ENCODE data around the gene GPNMB. TPM values are rescaled to one million over a fixed set of nuclear protein-coding genes. Genes with fewer than 3 reads are reported as not detected.
"Not testable (repeated sequence)": the region's sequence is repeated elsewhere in the genome, so short reads cannot be mapped to it uniquely, and the experiment has no call there.

The GPNMB gene
- total RNA-seq, 1 experiment from 2014 or later: 14.3 TPM

- in situ Hi-C loops (cut with HindIII; ENCODE audit: low sequenced_read_pairs): no loop called here
- no peak for DNase-seq (ENCODE audit: low spot score)
Observed at GRCh38 chr7:23292623-23293022, 46.0 kb downstream of the GPNMB start.

GRCh38 chr7:23293500-23294073, 47.0 kb downstream of the GPNMB start:
- no peak for DNase-seq (ENCODE audit: low spot score)
- in situ Hi-C loops (cut with HindIII; ENCODE audit: low sequenced_read_pairs): no loop called here

DNA sequence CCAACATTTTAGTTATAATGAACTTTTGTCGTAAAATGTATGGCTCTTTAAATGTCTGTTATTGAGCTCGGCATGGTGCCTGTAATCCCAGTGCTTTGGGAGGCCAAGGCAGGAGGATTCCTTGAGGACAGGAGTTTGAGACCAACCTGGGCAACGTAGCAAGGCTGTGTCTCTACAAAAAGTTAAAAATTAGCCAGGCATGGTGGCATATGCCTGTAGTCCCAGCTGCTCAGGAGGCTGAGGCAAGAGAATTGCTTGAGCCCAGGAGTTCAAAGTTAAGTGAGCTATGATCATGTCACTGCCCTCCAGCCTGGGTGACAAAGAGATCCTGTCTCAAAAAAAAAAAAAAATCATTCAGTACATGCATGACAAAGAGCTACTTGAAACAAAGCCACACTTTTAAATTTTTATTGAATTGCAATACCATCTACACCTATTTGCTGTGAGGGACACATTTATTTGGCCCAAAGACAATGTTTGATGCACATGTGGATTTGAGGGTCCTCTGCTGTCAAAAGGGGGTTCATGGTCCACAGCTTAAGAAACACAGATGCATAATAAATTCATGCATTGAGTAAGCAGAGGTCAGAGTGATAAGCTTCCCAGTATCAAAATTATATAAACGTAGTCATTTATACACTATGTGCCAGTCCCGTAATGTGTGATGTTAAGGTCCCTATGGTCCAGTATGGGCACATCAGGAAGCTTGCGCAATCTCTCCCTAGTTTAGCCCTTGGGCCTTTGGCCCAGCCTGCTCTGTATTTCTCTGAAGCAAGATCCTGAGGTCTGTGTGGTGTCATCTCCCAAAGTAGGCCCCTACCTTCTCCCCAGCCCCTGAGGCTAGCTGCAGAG, 48.2 kb downstream of the GPNMB start:
- DNase-seq (ENCODE audit: low spot score): no peak
- in situ Hi-C loops (cut with HindIII; ENCODE audit: low sequenced_read_pairs): no loop called here

GRCh38 chr7:23295401-23295697, 48.8 kb downstream of the GPNMB start:
- in situ Hi-C loops (cut with HindIII; ENCODE audit: low sequenced_read_pairs): no loop called here
- DNase-seq (ENCODE audit: low spot score): no peak

GRCh38 chr7:23298141-23298881, 51.7 kb downstream of the GPNMB start:
- in situ Hi-C loops (cut with HindIII; ENCODE audit: low sequenced_read_pairs): no loop called here
- DNase-seq (ENCODE audit: low spot score): peak; percentile 18

- in situ Hi-C loops (cut with HindIII; ENCODE audit: low sequenced_read_pairs): no loop called here
- peak; percentile 99 for DNase-seq (ENCODE audit: low spot score)
Observed at GRCh38 chr7:23298885-23299769, 52.6 kb downstream of the GPNMB start, which contains the start of gene MALSU1. MALSU1 (plus strand) TSS chr7:23299339; CDS start chr7:23299353, 14 bp downstream.

GRCh38 chr7:23299770-23300300, 53.3 kb downstream of the GPNMB start:
- in situ Hi-C loops (cut with HindIII; ENCODE audit: low sequenced_read_pairs): no loop called here
- no peak for DNase-seq (ENCODE audit: low spot score)

GRCh38 chr7:23306936-23307521, 60.5 kb downstream of the GPNMB start:
- in situ Hi-C loops (cut with HindIII; ENCODE audit: low sequenced_read_pairs): no loop called here
- no peak for DNase-seq (ENCODE audit: low spot score)

DNA sequence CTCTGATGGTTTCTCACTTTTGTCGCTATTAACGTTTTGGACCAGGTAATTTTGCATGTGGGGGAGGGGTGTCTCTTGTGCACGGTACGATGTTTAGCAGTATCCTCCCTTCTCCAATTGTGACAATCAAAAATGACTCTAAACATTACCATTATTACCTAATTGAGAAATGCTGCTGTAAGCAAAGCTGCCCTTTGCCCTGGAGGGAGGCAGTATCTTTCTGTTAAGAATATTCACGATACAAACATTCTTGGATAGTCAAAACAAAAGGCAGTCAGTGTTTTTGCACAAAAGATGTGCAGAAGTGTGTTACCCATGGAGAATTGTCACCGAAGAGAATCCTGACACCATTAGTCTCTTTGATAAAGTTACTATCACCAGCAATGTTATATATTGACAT, 62.2 kb downstream of the GPNMB start:
- in situ Hi-C loops (cut with HindIII; ENCODE audit: low sequenced_read_pairs): no loop called here
- no peak for DNase-seq (ENCODE audit: low spot score)

GRCh38 chr7:23312141-23312540, 65.6 kb downstream of the GPNMB start:
- in situ Hi-C loops (cut with HindIII; ENCODE audit: low sequenced_read_pairs); DNase-seq (ENCODE audit: low spot score): not testable (repeated sequence)

GRCh38 chr7:23315366-23315765, 68.8 kb downstream of the GPNMB start:
- no peak for DNase-seq (ENCODE audit: low spot score)
- in situ Hi-C loops (cut with HindIII; ENCODE audit: low sequenced_read_pairs): no loop called here

Other genes starting within 250 kb of the GPNMB start
- 23.1 and 23.3 TPM in 2 replicates for gene HYCC1, start 232.6 kb upstream of the GPNMB start, total RNA-seq (2014; rRNA removed; shearing (Covaris generic))
- gene KLHL7, start 141.0 kb upstream of the GPNMB start, total RNA-seq (2014; rRNA removed; shearing (Covaris generic)): 33.1 and 36.0 TPM in 2 replicates
- gene NUP42, start 64.7 kb upstream of the GPNMB start, total RNA-seq (2014; rRNA removed; shearing (Covaris generic)): 48.9 and 77.0 TPM in 2 replicates
- 62.6 and 73.2 TPM in 2 replicates for gene MALSU1, start 52.6 kb downstream of the GPNMB start, total RNA-seq (2014; rRNA removed; shearing (Covaris generic))
- 47.0 and 69.7 TPM in 2 replicates for gene IGF2BP3, start 223.7 kb downstream of the GPNMB start, total RNA-seq (2014; rRNA removed; shearing (Covaris generic))

Data from G401 (cell line).